ENCODE measurements around the gene LYPD1.
"Not testable (repeated sequence)": the region's sequence is repeated elsewhere in the genome, so short reads cannot be mapped to it uniquely, and the experiment has no call there.

Gene LYPD1

GRCh38 chr2:132669908-132670495 is at the start of gene LYPD1:
LYPD1 (minus strand) TSS chr2:132670205; CDS start chr2:132669932, 273 bp downstream.
- peaks cover 13% of the 10 kb centered on the region for H3K27me3 ChIP-seq (ENCODE audit: low read depth, low read length)

GRCh38 chr2:132719480-132719879 is 49.5 kb upstream of the LYPD1 start:
- no peaks in the 10 kb centered on the region for H3K9me3 ChIP-seq (ENCODE audit: control insufficient read depth in 1 of 2, low read length in 2 of 2)
- no peaks in the 10 kb centered on the region for H3K4me1 ChIP-seq (ENCODE audit: control insufficient read depth in 1 of 2, insufficient read depth in 2 of 2, low read length in 2 of 2)
- no peaks in the 10 kb centered on the region for H3K27me3 ChIP-seq (ENCODE audit: low read depth, low read length)
- no peak overlapping the region for H3K4me3 ChIP-seq (ENCODE audit: low read depth in 1 of 2, low read length in 2 of 2)
- no peak overlapping the region for H3K27ac ChIP-seq (ENCODE audit: low read length)
- H3K36me3 ChIP-seq (ENCODE audit: control insufficient read depth in 1 of 2, insufficient read depth in 2 of 2, low read length in 2 of 2): no peaks in the 10 kb centered on the region

More at GRCh38 chr2:132669908-132670495, at the start of gene LYPD1:
- Histone ChIP-seq H3K4me3 (ENCODE audit: low read depth in 1 of 2, low read length in 2 of 2) (peak within 1 kb of the TSS; percentile 28 to 73), H3K27ac (ENCODE audit: low read length) (no peak within 1 kb of the TSS), H3K4me1 (ENCODE audit: control insufficient read depth in 1 of 2, insufficient read depth in 2 of 2, low read length in 2 of 2) (peaks cover 0 to 34% of the 10 kb centered on the region in 2 donors), H3K36me3 (ENCODE audit: control insufficient read depth in 1 of 2, insufficient read depth in 2 of 2, low read length in 2 of 2) (no peaks in the 10 kb centered on the region), H3K9me3 (ENCODE audit: control insufficient read depth in 1 of 2, low read length in 2 of 2) (no peaks in the 10 kb centered on the region)

GRCh38 chr2:132716954-132717353 is 46.9 kb upstream of the LYPD1 start:
- Histone ChIP-seq H3K4me3 (ENCODE audit: low read depth in 1 of 2, low read length in 2 of 2) (no peak overlapping the region), H3K27me3 (ENCODE audit: low read depth, low read length) (no peaks in the 10 kb centered on the region), H3K27ac (ENCODE audit: low read length) (no peak overlapping the region), H3K4me1 (ENCODE audit: control insufficient read depth in 1 of 2, insufficient read depth in 2 of 2, low read length in 2 of 2) (no peaks in the 10 kb centered on the region), H3K9me3 (ENCODE audit: control insufficient read depth in 1 of 2, low read length in 2 of 2) (no peaks in the 10 kb centered on the region), H3K36me3 (ENCODE audit: control insufficient read depth in 1 of 2, insufficient read depth in 2 of 2, low read length in 2 of 2) (no peaks in the 10 kb centered on the region)

- Histone ChIP-seq H3K4me1 (ENCODE audit: control insufficient read depth in 1 of 2, insufficient read depth in 2 of 2, low read length in 2 of 2) (no peaks in the 10 kb centered on the region), H3K27me3 (ENCODE audit: low read depth, low read length) (no peaks in the 10 kb centered on the region), H3K36me3 (ENCODE audit: control insufficient read depth in 1 of 2, insufficient read depth in 2 of 2, low read length in 2 of 2) (no peaks in the 10 kb centered on the region), H3K27ac (ENCODE audit: low read length) (no peak overlapping the region), H3K9me3 (ENCODE audit: control insufficient read depth in 1 of 2, low read length in 2 of 2) (no peaks in the 10 kb centered on the region), H3K4me3 (ENCODE audit: low read depth in 1 of 2, low read length in 2 of 2) (no peak overlapping the region)
These were observed 45.7 kb upstream of the LYPD1 start for GRCh38 chr2:132715386-132716351.

GRCh38 chr2:132703396-132703795 is 33.4 kb upstream of the LYPD1 start:
- Histone ChIP-seq H3K36me3 (ENCODE audit: control insufficient read depth in 1 of 2, insufficient read depth in 2 of 2, low read length in 2 of 2) (no peaks in the 10 kb centered on the region), H3K27me3 (ENCODE audit: low read depth, low read length) (no peaks in the 10 kb centered on the region), H3K4me1 (ENCODE audit: control insufficient read depth in 1 of 2, insufficient read depth in 2 of 2, low read length in 2 of 2) (no peaks in the 10 kb centered on the region), H3K4me3 (ENCODE audit: low read depth in 1 of 2, low read length in 2 of 2) (no peak overlapping the region), H3K27ac (ENCODE audit: low read length) (no peak overlapping the region), H3K9me3 (ENCODE audit: control insufficient read depth in 1 of 2, low read length in 2 of 2) (no peaks in the 10 kb centered on the region)

- Histone ChIP-seq H3K4me3 (ENCODE audit: low read depth in 1 of 2, low read length in 2 of 2) (no peak overlapping the region), H3K9me3 (ENCODE audit: control insufficient read depth in 1 of 2, low read length in 2 of 2) (no peaks in the 10 kb centered on the region), H3K27me3 (ENCODE audit: low read depth, low read length) (no peaks in the 10 kb centered on the region), H3K4me1 (ENCODE audit: control insufficient read depth in 1 of 2, insufficient read depth in 2 of 2, low read length in 2 of 2) (no peaks in the 10 kb centered on the region), H3K27ac (ENCODE audit: low read length) (no peak overlapping the region), H3K36me3 (ENCODE audit: control insufficient read depth in 1 of 2, insufficient read depth in 2 of 2, low read length in 2 of 2) (no peaks in the 10 kb centered on the region)
These were observed 31.8 kb upstream of the LYPD1 start for GRCh38 chr2:132701810-132702209.

- not testable (repeated sequence) for H3K27me3 ChIP-seq (ENCODE audit: low read depth, low read length); H3K9me3 ChIP-seq (ENCODE audit: control insufficient read depth in 1 of 2, low read length in 2 of 2); H3K4me1 ChIP-seq (ENCODE audit: control insufficient read depth in 1 of 2, insufficient read depth in 2 of 2, low read length in 2 of 2); H3K4me3 ChIP-seq (ENCODE audit: low read depth in 1 of 2, low read length in 2 of 2); H3K36me3 ChIP-seq (ENCODE audit: control insufficient read depth in 1 of 2, insufficient read depth in 2 of 2, low read length in 2 of 2); H3K27ac ChIP-seq (ENCODE audit: low read length)
These were observed 29.8 kb upstream of the LYPD1 start for GRCh38 chr2:132699802-132700201.

- not testable (repeated sequence) for H3K4me1 ChIP-seq (ENCODE audit: control insufficient read depth in 1 of 2, insufficient read depth in 2 of 2, low read length in 2 of 2); H3K27ac ChIP-seq (ENCODE audit: low read length); H3K36me3 ChIP-seq (ENCODE audit: control insufficient read depth in 1 of 2, insufficient read depth in 2 of 2, low read length in 2 of 2); H3K9me3 ChIP-seq (ENCODE audit: control insufficient read depth in 1 of 2, low read length in 2 of 2); H3K4me3 ChIP-seq (ENCODE audit: low read depth in 1 of 2, low read length in 2 of 2); H3K27me3 ChIP-seq (ENCODE audit: low read depth, low read length)
These were observed 28.3 kb upstream of the LYPD1 start for GRCh38 chr2:132698347-132698746.

GRCh38 chr2:132697556-132698205 is 27.7 kb upstream of the LYPD1 start:
- Histone ChIP-seq H3K4me3 (ENCODE audit: low read depth in 1 of 2, low read length in 2 of 2) (no peak overlapping the region), H3K4me1 (ENCODE audit: control insufficient read depth in 1 of 2, insufficient read depth in 2 of 2, low read length in 2 of 2) (no peaks in the 10 kb centered on the region), H3K27ac (ENCODE audit: low read length) (no peak overlapping the region), H3K27me3 (ENCODE audit: low read depth, low read length) (no peaks in the 10 kb centered on the region), H3K9me3 (ENCODE audit: control insufficient read depth in 1 of 2, low read length in 2 of 2) (no peaks in the 10 kb centered on the region), H3K36me3 (ENCODE audit: control insufficient read depth in 1 of 2, insufficient read depth in 2 of 2, low read length in 2 of 2) (no peaks in the 10 kb centered on the region)

- no peaks in the 10 kb centered on the region for H3K4me1 ChIP-seq (ENCODE audit: control insufficient read depth in 1 of 2, insufficient read depth in 2 of 2, low read length in 2 of 2)
- no peak overlapping the region for H3K27ac ChIP-seq (ENCODE audit: low read length)
- H3K9me3 ChIP-seq (ENCODE audit: control insufficient read depth in 1 of 2, low read length in 2 of 2): no peaks in the 10 kb centered on the region
- H3K4me3 ChIP-seq (ENCODE audit: low read depth in 1 of 2, low read length in 2 of 2): no peak overlapping the region
- no peaks in the 10 kb centered on the region for H3K27me3 ChIP-seq (ENCODE audit: low read depth, low read length)
- H3K36me3 ChIP-seq (ENCODE audit: control insufficient read depth in 1 of 2, insufficient read depth in 2 of 2, low read length in 2 of 2): no peaks in the 10 kb centered on the region
These were observed 22.8 kb upstream of the LYPD1 start for GRCh38 chr2:132692816-132693215.

- Histone ChIP-seq H3K4me3 (ENCODE audit: low read depth in 1 of 2, low read length in 2 of 2) (no peak overlapping the region), H3K27me3 (ENCODE audit: low read depth, low read length) (no peaks in the 10 kb centered on the region), H3K36me3 (ENCODE audit: control insufficient read depth in 1 of 2, insufficient read depth in 2 of 2, low read length in 2 of 2) (no peaks in the 10 kb centered on the region), H3K9me3 (ENCODE audit: control insufficient read depth in 1 of 2, low read length in 2 of 2) (no peaks in the 10 kb centered on the region), H3K27ac (ENCODE audit: low read length) (no peak overlapping the region), H3K4me1 (ENCODE audit: control insufficient read depth in 1 of 2, insufficient read depth in 2 of 2, low read length in 2 of 2) (no peaks in the 10 kb centered on the region)
These were observed 21.6 kb upstream of the LYPD1 start for GRCh38 chr2:132691556-132691955.
